Measurements from ENCODE around the gene CLTB. TPM values are rescaled to one million over a fixed set of nuclear protein-coding genes. Genes with fewer than 3 reads are reported as not detected.

Gene CLTB
- polyA plus RNA-seq, 2 of the 4 experiments (the other 2 are of a cell fraction), result 42.2 to 47.4 TPM

DNA sequence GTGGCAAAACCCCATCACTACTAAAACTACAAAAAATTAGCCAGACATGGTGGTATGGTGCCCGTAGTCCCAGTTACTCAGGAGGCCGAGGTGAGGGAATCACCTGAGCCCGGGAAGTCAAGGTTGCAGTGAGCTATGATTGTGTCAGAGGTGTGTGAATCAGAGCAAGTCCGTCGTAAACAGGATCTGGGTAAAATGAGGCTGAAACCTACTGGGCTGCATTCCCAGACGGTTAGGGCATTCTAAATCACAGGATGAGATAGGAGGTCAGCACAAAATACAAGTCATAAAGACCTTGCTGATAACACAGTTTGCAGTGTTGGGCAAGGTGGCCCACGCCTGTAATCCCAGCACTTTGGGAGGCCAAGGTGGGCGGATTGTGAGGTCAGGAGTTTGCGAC is 1.9 kb upstream of the CLTB start:
- no peak for FAIRE-seq
- Histone ChIP-seq H3K27ac (no peak overlapping the region), H3K4me3 (no peak overlapping the region), H3K4me1 (peaks cover 13% of the 10 kb centered on the region), H3K9me3 (peaks cover 4% of the 10 kb centered on the region; the same call in 1 of the 3 replicates), H3K4me2 (no peak overlapping the region)
- ATAC-seq, result no peak
- POLR2A ChIA-PET, result interaction anchor here (0.8 to 3.3 kb wide), 2 partner anchors 29 to 119 kb away, joined by 3 to 14 read pairs; partner anchors contain the start of genes FAF2 and RNF44
- DNase-seq (ENCODE audit: low read depth in 1 of 2, low spot score in 1 of 2), result peak in 1 of 2 experiments; percentile 21
- no peak for TF ChIP-seq NPAS2 (CRISPR knock-in tag; IDR thresholded peaks at IDR 0.05; ENCODE audit: borderline replicate concordance)
- TF ChIP-seq, protein P1, sequence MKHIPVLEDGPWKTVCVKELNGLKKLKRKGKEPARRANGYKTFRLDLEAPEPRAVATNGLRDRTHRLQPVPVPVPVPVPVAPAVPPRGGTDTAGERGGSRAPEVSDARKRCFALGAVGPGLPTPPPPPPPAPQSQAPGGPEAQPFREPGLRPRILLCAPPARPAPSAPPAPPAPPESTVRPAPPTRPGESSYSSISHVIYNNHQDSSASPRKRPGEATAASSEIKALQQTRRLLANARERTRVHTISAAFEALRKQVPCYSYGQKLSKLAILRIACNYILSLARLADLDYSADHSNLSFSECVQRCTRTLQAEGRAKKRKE (CRISPR knock-in tag; IDR thresholded peaks at IDR 0.05; ENCODE audit: low read depth), result no peak
- TF ChIP-seq, protein P2, sequence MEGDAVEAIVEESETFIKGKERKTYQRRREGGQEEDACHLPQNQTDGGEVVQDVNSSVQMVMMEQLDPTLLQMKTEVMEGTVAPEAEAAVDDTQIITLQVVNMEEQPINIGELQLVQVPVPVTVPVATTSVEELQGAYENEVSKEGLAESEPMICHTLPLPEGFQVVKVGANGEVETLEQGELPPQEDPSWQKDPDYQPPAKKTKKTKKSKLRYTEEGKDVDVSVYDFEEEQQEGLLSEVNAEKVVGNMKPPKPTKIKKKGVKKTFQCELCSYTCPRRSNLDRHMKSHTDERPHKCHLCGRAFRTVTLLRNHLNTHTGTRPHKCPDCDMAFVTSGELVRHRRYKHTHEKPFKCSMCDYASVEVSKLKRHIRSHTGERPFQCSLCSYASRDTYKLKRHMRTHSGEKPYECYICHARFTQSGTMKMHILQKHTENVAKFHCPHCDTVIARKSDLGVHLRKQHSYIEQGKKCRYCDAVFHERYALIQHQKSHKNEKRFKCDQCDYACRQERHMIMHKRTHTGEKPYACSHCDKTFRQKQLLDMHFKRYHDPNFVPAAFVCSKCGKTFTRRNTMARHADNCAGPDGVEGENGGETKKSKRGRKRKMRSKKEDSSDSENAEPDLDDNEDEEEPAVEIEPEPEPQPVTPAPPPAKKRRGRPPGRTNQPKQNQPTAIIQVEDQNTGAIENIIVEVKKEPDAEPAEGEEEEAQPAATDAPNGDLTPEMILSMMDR (IDR thresholded peaks at IDR 0.05), result no peak
- TF ChIP-seq HOXB5 (CRISPR knock-in tag; IDR thresholded peaks at IDR 0.05), result no peak
- TF ChIP-seq CHD2 (IDR thresholded peaks at IDR 0.05; ENCODE audit: low read length, partially characterized antibody), result no peak
- TF ChIP-seq RFX5 (IDR thresholded peaks at IDR 0.05), result no peak
- no peak for TF ChIP-seq BHLHE40 (IDR thresholded peaks at IDR 0.05; ENCODE audit: low read depth, low read length)
- no peak for TF ChIP-seq HOXB13 (CRISPR knock-in tag; IDR thresholded peaks at IDR 0.05; ENCODE audit: low read depth)
- no peak for TF ChIP-seq RNF2 (IDR thresholded peaks at IDR 0.05; ENCODE audit: borderline replicate concordance, low read depth)
- no peak for TF ChIP-seq POLR2A (IDR thresholded peaks at IDR 0.05; ENCODE audit: low read length)
- no peak for TF ChIP-seq MAFK (IDR thresholded peaks at IDR 0.05; ENCODE audit: partially characterized antibody)
- TF ChIP-seq CBX2 (IDR thresholded peaks at IDR 0.05; ENCODE audit: borderline replicate concordance, low read depth), result no peak
- TF ChIP-seq PHF8 (IDR thresholded peaks at IDR 0.05; ENCODE audit: borderline replicate concordance, low read depth), result no peak
- no peak for TF ChIP-seq EP300 (IDR thresholded peaks at IDR 0.05)
- no peak for TF ChIP-seq ZSCAN20 (CRISPR knock-in tag; IDR thresholded peaks at IDR 0.05)
- no peak for TF ChIP-seq ZNF302 (CRISPR knock-in tag; IDR thresholded peaks at IDR 0.05)
- TF ChIP-seq, protein P3, sequence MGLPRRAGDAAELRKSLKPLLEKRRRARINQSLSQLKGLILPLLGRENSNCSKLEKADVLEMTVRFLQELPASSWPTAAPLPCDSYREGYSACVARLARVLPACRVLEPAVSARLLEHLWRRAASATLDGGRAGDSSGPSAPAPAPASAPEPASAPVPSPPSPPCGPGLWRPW (IDR thresholded peaks at IDR 0.05), result no peak
- TF ChIP-seq EHF (CRISPR knock-in tag; IDR thresholded peaks at IDR 0.05), result no peak
- 66% methylated on average over 9 of the region's 9 CpGs for WGBS (ENCODE audit: missing lambda C conversion rate)
- CTCF ChIA-PET, result interaction anchor here (1.2 to 5.0 kb wide), 8 partner anchors 12 to 240 kb away, joined by 3 to 49 read pairs (median 20); partner anchors contain the start of genes FAF2 and RNF44

DNA sequence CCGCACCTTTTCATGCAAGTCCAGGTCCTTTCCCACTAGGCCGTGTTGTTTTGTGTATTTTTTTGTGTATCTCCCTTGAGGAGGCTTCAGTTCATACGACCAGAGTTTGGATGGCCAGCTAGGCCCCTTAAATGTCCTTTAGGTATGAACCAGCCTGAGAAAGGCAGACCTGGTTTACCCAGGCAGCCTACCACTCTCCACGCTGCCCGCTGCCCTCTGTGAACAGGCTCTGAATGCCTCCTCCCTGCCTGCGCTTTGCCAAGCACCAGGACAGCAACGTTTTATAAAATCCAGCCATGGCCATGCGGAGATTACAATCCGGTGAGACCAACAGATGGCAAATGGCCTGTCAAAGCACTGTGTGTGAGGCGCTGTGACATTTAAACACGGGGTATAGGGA is 626 bp upstream of the CLTB start:
- Histone ChIP-seq H3K4me3 (no peak overlapping the region; the same call in 2 of the 3 replicates), H3K4me2 (peak overlapping the region; percentile 87), H3K9me3 (peaks cover 4% of the 10 kb centered on the region; the same call in 1 of the 3 replicates), H3K27ac (peak overlapping the region; percentile 40 to 91), H3K4me1 (peaks cover 13% of the 10 kb centered on the region)
- CTCF ChIA-PET, result interaction anchor here (0.6 to 5.0 kb wide), 42 partner anchors 10 to 906 kb away, joined by 3 to 49 read pairs (median 5); partner anchors contain the start of genes CDHR2, FAF2 and RNF44
- POLR2A ChIA-PET, result interaction anchor here (1.0 to 3.3 kb wide), 3 partner anchors 31 to 121 kb away, joined by 3 to 14 read pairs (median 7); partner anchors contain the start of genes FAF2 and RNF44
- 83% methylated on average over 11 of the region's 11 CpGs for WGBS (ENCODE audit: missing lambda C conversion rate)
- ATAC-seq (peak in 1 of 2 experiments; percentile 7; a peak in 2 of 6 replicates), DNase-seq (ENCODE audit: low read depth in 1 of 2, low spot score in 1 of 2) (no peak), FAIRE-seq (no peak)
- TF ChIP-seq, protein P2 (IDR thresholded peaks at IDR 0.05), result no peak
- no peak for TF ChIP-seq ZSCAN20 (CRISPR knock-in tag; IDR thresholded peaks at IDR 0.05)

All from A549 (cell line).